AML-193 (cell line): ENCODE measurements around the gene AGAP1.

ENCODE experiments used
- DNase-seq, 2 experiments: peaks; one replicate each; lab custom pipeline; 2025; lab: John Stamatoyannopoulos, UW

The AGAP1 gene

GRCh38 chr2:235638541-235639427 is 144.9 kb downstream of the AGAP1 start:
- no peak for DNase-seq

GRCh38 chr2:235639428-235639773 is 145.6 kb downstream of the AGAP1 start:
- DNase-seq, result no peak

GRCh38 chr2:235639885-235640284 is 146.0 kb downstream of the AGAP1 start:
- DNase-seq, result no peak

- DNase-seq, result no peak
Observed at GRCh38 chr2:235640377-235640776, 146.5 kb downstream of the AGAP1 start.

GRCh38 chr2:235640926-235641723 is 147.3 kb downstream of the AGAP1 start:
- DNase-seq, result no peak

- no peak for DNase-seq
Observed at GRCh38 chr2:235641956-235642355, 148.1 kb downstream of the AGAP1 start.

GRCh38 chr2:235642446-235643098 is 148.7 kb downstream of the AGAP1 start:
- no peak for DNase-seq

- DNase-seq, result no peak
Observed at GRCh38 chr2:235643680-235644511, 150.1 kb downstream of the AGAP1 start.

GRCh38 chr2:235647264-235647663 is 153.4 kb downstream of the AGAP1 start:
- no peak for DNase-seq

GRCh38 chr2:235647877-235648276 is 154.0 kb downstream of the AGAP1 start:
- no peak for DNase-seq

- no peak for DNase-seq
Observed at GRCh38 chr2:235649418-235649817, 155.6 kb downstream of the AGAP1 start.

- DNase-seq, result no peak
Observed at GRCh38 chr2:235651643-235652042, 157.8 kb downstream of the AGAP1 start.

- DNase-seq, result no peak
Observed at GRCh38 chr2:235654103-235654813, 160.4 kb downstream of the AGAP1 start.

- DNase-seq, result no peak
Observed at GRCh38 chr2:235658351-235659174, 164.7 kb downstream of the AGAP1 start.

GRCh38 chr2:235659767-235660322 is 166.0 kb downstream of the AGAP1 start:
- no peak for DNase-seq

- DNase-seq, result no peak
Observed at GRCh38 chr2:235660484-235661082, 166.7 kb downstream of the AGAP1 start.

GRCh38 chr2:235661167-235661937 is 167.5 kb downstream of the AGAP1 start:
- no peak for DNase-seq

GRCh38 chr2:235661952-235662351 is 168.1 kb downstream of the AGAP1 start:
- no peak for DNase-seq

GRCh38 chr2:235663875-235664274 is 170.0 kb downstream of the AGAP1 start:
- no peak for DNase-seq
